Measurements from ENCODE around the gene SH3PXD2A.

SH3PXD2A gene

DNA sequence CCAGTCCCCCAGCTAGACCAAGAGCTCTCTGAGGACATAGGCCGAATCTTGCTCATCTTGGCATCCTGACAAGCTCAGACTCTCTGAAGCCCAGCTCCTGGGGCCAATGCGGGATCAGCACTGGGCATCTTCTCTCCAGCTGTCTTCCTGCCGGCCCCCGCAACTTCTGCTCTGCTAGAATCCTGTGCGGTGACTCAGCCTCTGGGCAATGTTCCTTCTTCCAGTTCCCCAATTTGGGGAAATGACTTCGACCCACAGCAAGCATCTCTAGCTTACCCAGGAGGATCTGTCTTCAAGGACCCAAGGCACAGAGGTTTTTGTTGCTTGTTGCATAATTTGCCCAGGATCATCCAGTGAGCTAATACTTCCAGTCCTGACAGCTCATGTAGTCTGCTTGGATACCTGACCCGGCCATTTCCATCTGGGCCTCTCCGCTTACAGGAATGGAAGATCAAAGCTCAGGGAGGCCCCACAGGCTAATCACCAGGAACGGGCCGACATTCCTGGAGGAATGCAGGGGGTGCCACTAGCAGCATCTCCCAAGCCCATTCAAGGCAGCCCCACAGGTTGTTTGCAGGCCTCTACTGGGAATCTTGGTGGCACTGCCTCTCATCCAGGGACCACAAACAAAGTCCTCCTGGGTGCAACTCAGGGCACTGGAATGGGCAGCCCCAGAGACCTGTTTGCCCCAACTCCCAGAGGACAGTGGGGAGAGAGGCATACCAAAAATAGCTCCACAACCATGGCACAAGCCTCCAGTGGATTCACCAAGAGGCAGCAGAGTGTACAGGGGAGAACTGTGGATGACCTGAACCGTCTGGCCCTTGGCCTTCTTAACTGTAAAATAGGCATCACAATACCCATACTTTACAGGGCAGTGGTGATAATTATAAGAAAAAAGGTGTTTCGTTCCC lies 210.0 kb downstream of the SH3PXD2A start:
- TF ChIP-seq, protein P1, sequence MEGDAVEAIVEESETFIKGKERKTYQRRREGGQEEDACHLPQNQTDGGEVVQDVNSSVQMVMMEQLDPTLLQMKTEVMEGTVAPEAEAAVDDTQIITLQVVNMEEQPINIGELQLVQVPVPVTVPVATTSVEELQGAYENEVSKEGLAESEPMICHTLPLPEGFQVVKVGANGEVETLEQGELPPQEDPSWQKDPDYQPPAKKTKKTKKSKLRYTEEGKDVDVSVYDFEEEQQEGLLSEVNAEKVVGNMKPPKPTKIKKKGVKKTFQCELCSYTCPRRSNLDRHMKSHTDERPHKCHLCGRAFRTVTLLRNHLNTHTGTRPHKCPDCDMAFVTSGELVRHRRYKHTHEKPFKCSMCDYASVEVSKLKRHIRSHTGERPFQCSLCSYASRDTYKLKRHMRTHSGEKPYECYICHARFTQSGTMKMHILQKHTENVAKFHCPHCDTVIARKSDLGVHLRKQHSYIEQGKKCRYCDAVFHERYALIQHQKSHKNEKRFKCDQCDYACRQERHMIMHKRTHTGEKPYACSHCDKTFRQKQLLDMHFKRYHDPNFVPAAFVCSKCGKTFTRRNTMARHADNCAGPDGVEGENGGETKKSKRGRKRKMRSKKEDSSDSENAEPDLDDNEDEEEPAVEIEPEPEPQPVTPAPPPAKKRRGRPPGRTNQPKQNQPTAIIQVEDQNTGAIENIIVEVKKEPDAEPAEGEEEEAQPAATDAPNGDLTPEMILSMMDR (conservative IDR thresholded peaks at IDR 0.05; ENCODE audit: low read depth, low read length) = no peak
- no peak for DNase-seq (ENCODE audit: low read depth)
- no peak overlapping the region for H3K4me3 ChIP-seq (ENCODE audit: low read length)

DNA sequence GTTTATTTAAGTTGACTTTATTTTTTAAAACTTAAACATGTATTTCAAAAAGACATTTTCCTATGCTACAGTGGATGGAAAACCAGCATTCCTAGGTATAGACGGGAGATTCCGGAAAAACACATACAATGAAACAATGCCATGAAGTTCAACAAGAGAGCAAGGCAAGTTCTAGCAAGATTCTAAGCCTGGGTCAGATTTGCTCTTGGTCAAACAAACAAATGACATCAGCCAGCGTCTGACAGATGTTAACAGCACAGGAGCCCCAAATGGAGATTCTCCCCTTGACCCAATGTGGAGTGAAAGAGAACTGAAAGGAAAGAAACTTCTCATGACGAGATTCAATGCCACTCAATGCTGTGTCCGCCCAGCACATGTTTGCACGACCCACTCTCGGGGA lies 212.0 kb downstream of the SH3PXD2A start:
- H3K4me3 ChIP-seq (ENCODE audit: low read length) = no peak overlapping the region
- DNase-seq (ENCODE audit: low read depth) = no peak
- TF ChIP-seq, protein P1 (conservative IDR thresholded peaks at IDR 0.05; ENCODE audit: low read depth, low read length) = no peak

DNA sequence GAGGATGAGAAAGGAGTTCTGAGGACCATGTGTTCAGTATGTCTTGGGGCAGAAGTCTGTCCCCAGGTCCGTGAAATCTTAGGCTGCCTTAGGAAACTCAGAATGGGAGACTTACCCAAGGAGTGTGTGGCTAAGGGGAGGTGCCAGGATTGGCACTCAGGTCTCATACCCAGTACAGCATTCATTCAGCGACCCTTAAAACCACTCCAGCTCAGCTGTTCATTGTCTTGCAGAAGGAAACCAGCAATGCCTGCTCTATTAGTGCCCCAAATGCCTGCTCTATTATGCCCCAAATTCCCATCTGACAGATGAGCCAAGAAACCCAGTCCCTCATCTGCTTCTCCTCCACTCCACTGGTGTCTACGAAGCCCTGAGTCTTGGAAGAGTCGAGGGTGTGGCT lies 214.1 kb downstream of the SH3PXD2A start:
- TF ChIP-seq, protein P1 (conservative IDR thresholded peaks at IDR 0.05; ENCODE audit: low read depth, low read length) = no peak
- no peak for DNase-seq (ENCODE audit: low read depth)
- H3K4me3 ChIP-seq (ENCODE audit: low read length) = no peak overlapping the region

DNA sequence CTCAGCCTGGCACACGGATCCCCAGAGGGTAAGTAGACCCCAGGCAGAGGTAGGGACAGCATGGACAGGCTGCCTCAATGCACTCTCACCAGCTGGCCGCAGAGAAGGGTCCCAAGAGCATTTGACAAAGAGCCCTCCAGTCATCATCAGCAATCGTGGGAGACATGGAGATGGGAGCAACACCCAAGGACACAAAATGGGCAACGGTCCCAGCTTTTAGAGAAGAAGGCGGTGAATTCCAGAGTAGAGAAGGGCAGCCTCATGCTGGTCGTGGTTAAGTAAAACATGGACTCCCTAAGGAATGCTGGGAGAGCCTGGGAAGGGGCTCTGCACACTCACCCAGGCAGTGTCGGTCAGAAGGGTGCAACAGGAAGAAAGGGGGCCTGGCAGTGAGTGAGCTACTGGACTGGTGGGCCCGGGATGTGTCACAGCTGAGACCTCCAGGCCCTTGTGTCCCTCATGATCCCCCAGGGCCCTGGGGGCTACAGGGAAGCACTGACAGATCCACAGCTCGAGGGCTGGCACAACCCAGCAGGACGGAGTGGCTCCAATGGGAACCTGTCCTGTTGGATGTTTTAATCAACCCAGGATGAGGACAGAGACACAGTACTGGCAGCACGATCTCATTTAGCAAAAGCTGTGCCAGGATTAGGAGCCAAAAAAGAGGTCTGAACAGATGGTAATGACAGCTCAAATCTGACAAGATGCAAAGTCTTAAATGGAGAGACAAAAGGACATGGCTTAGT lies 214.8 kb downstream of the SH3PXD2A start:
- TF ChIP-seq, protein P1 (conservative IDR thresholded peaks at IDR 0.05; ENCODE audit: low read depth, low read length) = no peak
- no peak overlapping the region for H3K4me3 ChIP-seq (ENCODE audit: low read length)
- no peak for DNase-seq (ENCODE audit: low read depth)

DNA sequence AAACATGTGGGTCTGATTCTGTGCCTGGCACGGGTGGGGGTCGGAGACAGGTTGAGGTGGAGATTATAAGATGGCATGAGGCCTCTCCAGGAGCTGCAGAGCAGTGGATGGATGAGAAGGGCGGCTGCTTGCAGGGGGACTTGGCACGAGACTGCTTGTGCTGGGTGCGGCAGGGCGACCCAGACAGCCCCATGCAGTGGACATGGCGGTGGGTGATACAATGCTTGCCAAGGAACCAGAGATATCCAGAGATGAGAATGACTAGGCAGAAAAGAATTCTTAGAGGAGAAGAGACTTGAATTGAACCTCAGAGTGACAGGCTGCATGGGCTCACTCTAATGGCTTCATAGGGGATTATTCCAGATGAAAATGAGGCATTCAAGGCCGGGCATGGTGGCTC lies 216.4 kb downstream of the SH3PXD2A start:
- DNase-seq (ENCODE audit: low read depth) = no peak
- TF ChIP-seq, protein P1 (conservative IDR thresholded peaks at IDR 0.05; ENCODE audit: low read depth, low read length) = no peak
- H3K4me3 ChIP-seq (ENCODE audit: low read length) = no peak overlapping the region

DNA sequence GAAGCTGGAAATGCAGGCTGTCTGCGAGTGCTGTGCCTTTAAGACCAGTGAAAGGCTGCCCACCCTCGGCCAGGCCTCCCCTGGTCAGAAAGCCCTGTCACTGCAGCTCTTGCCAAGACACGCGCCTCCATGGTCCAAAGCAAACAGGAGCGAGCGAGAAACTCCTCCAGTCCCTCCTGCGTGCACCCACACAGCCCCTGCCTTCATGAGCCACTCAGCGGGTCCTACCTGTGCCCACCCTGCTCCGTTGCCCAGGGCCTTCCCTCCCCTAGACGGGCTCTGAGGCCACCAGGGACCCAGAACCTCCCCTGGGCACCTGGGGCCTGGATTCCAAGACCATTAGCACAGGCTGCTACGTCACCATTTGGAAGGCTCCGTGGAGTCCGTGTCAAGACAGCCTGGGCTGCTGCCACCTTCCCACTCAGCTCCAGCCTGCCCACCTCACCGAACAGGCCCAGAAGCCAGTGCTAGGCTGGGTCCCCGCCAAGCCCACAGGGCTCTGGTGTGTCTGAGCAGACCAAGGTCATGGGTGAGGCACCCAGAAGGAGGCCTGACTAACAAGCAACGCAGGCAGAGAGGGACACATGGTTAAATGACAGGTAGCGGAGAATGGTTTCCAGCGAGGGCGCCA lies 217.3 kb downstream of the SH3PXD2A start:
- DNase-seq (ENCODE audit: low read depth) = no peak
- TF ChIP-seq, protein P1 (conservative IDR thresholded peaks at IDR 0.05; ENCODE audit: low read depth, low read length) = no peak
- H3K4me3 ChIP-seq (ENCODE audit: low read length) = no peak overlapping the region

All from retinal pigment epithelial cell (primary cell).